ENCODE data around the gene IFT88.

DNA sequence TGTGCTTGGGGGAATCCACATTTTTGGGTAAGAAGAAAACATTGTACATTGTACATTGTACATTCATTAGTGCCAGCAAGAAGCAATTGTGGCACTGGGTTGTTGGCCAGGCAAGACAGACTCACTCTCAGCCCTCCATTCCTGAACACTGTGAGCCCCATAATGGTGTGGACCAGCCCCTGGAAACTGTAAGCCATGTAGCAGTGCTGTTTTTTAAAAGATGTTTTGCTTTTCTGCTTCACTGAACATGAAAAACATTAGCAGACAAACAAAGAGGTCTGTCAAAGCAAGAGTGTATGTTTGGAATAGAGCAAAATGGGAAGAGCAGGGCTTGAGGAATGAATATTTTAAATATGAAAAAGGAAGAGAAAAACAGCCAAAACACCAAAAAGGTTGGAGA is 97.4 kb downstream of the IFT88 start:
- TF ChIP-seq, protein P1, sequence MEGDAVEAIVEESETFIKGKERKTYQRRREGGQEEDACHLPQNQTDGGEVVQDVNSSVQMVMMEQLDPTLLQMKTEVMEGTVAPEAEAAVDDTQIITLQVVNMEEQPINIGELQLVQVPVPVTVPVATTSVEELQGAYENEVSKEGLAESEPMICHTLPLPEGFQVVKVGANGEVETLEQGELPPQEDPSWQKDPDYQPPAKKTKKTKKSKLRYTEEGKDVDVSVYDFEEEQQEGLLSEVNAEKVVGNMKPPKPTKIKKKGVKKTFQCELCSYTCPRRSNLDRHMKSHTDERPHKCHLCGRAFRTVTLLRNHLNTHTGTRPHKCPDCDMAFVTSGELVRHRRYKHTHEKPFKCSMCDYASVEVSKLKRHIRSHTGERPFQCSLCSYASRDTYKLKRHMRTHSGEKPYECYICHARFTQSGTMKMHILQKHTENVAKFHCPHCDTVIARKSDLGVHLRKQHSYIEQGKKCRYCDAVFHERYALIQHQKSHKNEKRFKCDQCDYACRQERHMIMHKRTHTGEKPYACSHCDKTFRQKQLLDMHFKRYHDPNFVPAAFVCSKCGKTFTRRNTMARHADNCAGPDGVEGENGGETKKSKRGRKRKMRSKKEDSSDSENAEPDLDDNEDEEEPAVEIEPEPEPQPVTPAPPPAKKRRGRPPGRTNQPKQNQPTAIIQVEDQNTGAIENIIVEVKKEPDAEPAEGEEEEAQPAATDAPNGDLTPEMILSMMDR (conservative IDR thresholded peaks at IDR 0.05 in 1 of 2, IDR thresholded peaks at IDR 0.05 in 1 of 2; ENCODE audit: extremely low read depth in 1 of 2, insufficient read depth in 1 of 2, low read depth in 1 of 2, low read length in 2 of 2) = no peak
- no peak for TF ChIP-seq EZH2 (IDR thresholded peaks at IDR 0.05; ENCODE audit: borderline replicate concordance, low read length)

Data from mammary epithelial cell (primary cell).